Thoracic aorta (tissue), 2 donors: ENCODE results near the gene AP5Z1. TPM values are rescaled to one million over a fixed set of nuclear protein-coding genes. Genes with fewer than 3 reads are reported as not detected.
A peak's percentile ranks its signal among the peaks of the same experiment; 100 is the strongest.
"Not testable (repeated sequence)": the region's sequence is repeated elsewhere in the genome, so short reads cannot be mapped to it uniquely, and the experiment has no call there.

Experiments
- ATAC-seq: fragments of 150-250 bp; one replicate; pipeline ENCODE4 v1.8.0; 2017; ENCODE audit warnings: low read depth; ENCODE audit not compliant: insufficient number of reproducible peaks, low FRiP score
- DNase-seq: peaks from one replicate; pipeline ENCODE4 v3.0.0-alpha.2; 2020; ENCODE audit warnings: low spot score
- H3K27ac ChIP-seq, 2 donors: fragments of 200-600 bp; sonication (generic); 1 replicate in 1 of 2; 2 replicates in 1 of 2; pipeline ENCODE4 v1.5.1; 2016; ENCODE audit warnings: mild to moderate bottlenecking in 2 of 2, moderate library complexity in 2 of 2
- H3K27me3 ChIP-seq: fragments of 200-600 bp; sonication (generic); replicated peaks from 2 replicates; pipeline ENCODE4 v1.6.0; 2016; ENCODE audit warnings: mild to moderate bottlenecking; ENCODE audit not compliant: insufficient read depth
- H3K36me3 ChIP-seq: fragments of 200-600 bp; sonication (generic); one replicate; pipeline ENCODE4 v1.5.1; 2016
- H3K4me1 ChIP-seq, 2 donors: fragments of 200-600 bp; sonication (generic); 1 replicate in 1 of 2; 2 replicates in 1 of 2; pipeline versions ENCODE4 v1.5.1 to v1.6.0; 2016; ENCODE audit warnings: low read depth in 2 of 2, mild to moderate bottlenecking in 1 of 2; ENCODE audit not compliant: control insufficient read depth in 1 of 2
- H3K4me3 ChIP-seq: fragments of 200-600 bp; sonication (generic); 2 replicates; pipeline ENCODE4 v1.5.1; 2016; ENCODE audit warnings: mild to moderate bottlenecking
- H3K9me3 ChIP-seq: fragments of 200-600 bp; sonication (generic); 2 replicates; pipeline ENCODE4 v1.5.1; 2016
- CTCF ChIP-seq: fragments of 200-600 bp; sonication (generic); IDR thresholded peaks from one replicate; pipeline ENCODE4 v1.5.1; 2019; ENCODE audit warnings: antibody characterized with exemption
- total RNA-seq, 2 donors: library from RNA; depleted of rRNA; stranded (reverse); fragments of >200 nt; gene quantifications; one replicate each; pipeline versions ENCODE4 v1.1.0 to v1.2.3, GENCODE V29; 2016

The AP5Z1 gene
- total RNA-seq, 2 donors from 2014 or later: 40.3 to 42.0 TPM

GRCh38 chr7:4790516-4790991 is 15.1 kb downstream of the AP5Z1 start:
- DNase-seq (no peak), ATAC-seq (no peak)
- H3K27ac ChIP-seq: no peak overlapping the region
- H3K4me3 ChIP-seq: no peak overlapping the region
- H3K4me1 ChIP-seq: no peaks in the 10 kb centered on the region
- no peaks in the 10 kb centered on the region for H3K27me3 ChIP-seq
- TF ChIP-seq CTCF: no peak
- H3K9me3 ChIP-seq: no peaks in the 10 kb centered on the region
- H3K36me3 ChIP-seq: peaks cover 54% of the 10 kb centered on the region

- H3K27me3 ChIP-seq: no peaks in the 10 kb centered on the region
- no peaks in the 10 kb centered on the region for H3K4me1 ChIP-seq
- no peaks in the 10 kb centered on the region for H3K9me3 ChIP-seq
- no peak overlapping the region for H3K4me3 ChIP-seq
- no peak for DNase-seq
- TF ChIP-seq CTCF: no peak
- no peak for ATAC-seq
- H3K36me3 ChIP-seq: peaks cover 49% of the 10 kb centered on the region
- no peak overlapping the region for H3K27ac ChIP-seq
Measured at GRCh38 chr7:4791101-4791737, 15.8 kb downstream of the AP5Z1 start.

GRCh38 chr7:4791738-4792536 is 16.5 kb downstream of the AP5Z1 start:
- peak; percentile 51 for ATAC-seq
- Histone ChIP-seq H3K36me3 (peaks cover 42% of the 10 kb centered on the region), H3K27me3 (no peaks in the 10 kb centered on the region), H3K4me3 (peak overlapping the region; percentile 60), H3K27ac (no peak overlapping the region), H3K9me3 (no peaks in the 10 kb centered on the region), H3K4me1 (no peaks in the 10 kb centered on the region)
- TF ChIP-seq CTCF: peak; percentile 60
- no peak for DNase-seq

GRCh38 chr7:4792537-4793126 is 17.2 kb downstream of the AP5Z1 start:
- peaks cover 35% of the 10 kb centered on the region for H3K36me3 ChIP-seq
- no peak overlapping the region for H3K27ac ChIP-seq
- no peaks in the 10 kb centered on the region for H3K9me3 ChIP-seq
- TF ChIP-seq CTCF: no peak
- H3K27me3 ChIP-seq: no peaks in the 10 kb centered on the region
- no peak for ATAC-seq
- DNase-seq: no peak
- peak overlapping the region; percentile 60 for H3K4me3 ChIP-seq
- no peaks in the 10 kb centered on the region for H3K4me1 ChIP-seq

- ATAC-seq, H3K4me3 ChIP-seq, H3K27ac ChIP-seq, H3K4me1 ChIP-seq, H3K9me3 ChIP-seq, H3K27me3 ChIP-seq, DNase-seq: not testable (repeated sequence)
- H3K36me3 ChIP-seq: peaks cover 26% of the 10 kb centered on the region
Measured at GRCh38 chr7:4793385-4793993, 18.1 kb downstream of the AP5Z1 start.

- not testable (repeated sequence) for DNase-seq, H3K27ac ChIP-seq, H3K27me3 ChIP-seq, H3K4me3 ChIP-seq, H3K4me1 ChIP-seq, ATAC-seq, H3K9me3 ChIP-seq
- peaks cover 21% of the 10 kb centered on the region for H3K36me3 ChIP-seq
Measured at GRCh38 chr7:4794171-4794570, 18.7 kb downstream of the AP5Z1 start.
